Hepatocyte (in vitro differentiated cells): ENCODE data around the gene COTL1.

ENCODE experiments used
- CTCF ChIP-seq: fragments of 200-600 bp; sonication (generic); IDR thresholded peaks from 2 replicates; pipeline ENCODE4 v1.5.1; 2016; ENCODE audit warnings: antibody characterized with exemption, mild to moderate bottlenecking; ENCODE audit not compliant: poor library complexity
- EZH2 ChIP-seq: fragments of 200-600 bp; sonication (generic); IDR thresholded peaks from 2 replicates; pipeline ENCODE4 v1.6.1; 2016; ENCODE audit warnings: antibody characterized with exemption, mild to moderate bottlenecking, borderline replicate concordance

- TF ChIP-seq CTCF (no peak), EZH2 (no peak)
These were observed 10.8 kb downstream of the COTL1 start for GRCh38 chr16:84607061-84607460.
